NCI-H82 treated with DMSO at 0.1 percent for 48 hours (cell line): ENCODE data around the gene STXBP1.
A peak's percentile ranks its signal among the peaks of the same experiment; 100 is the strongest.
"Not testable (repeated sequence)": the region's sequence is repeated elsewhere in the genome, so short reads cannot be mapped to it uniquely, and the experiment has no call there.

Experiments
- DNase-seq: peaks from one replicate; lab custom pipeline; 2025; ENCODE audit not compliant: unreplicated experiment; lab: John Stamatoyannopoulos, UW

Gene STXBP1

GRCh38 chr9:127577194-127577593 lies 34.9 kb upstream of the STXBP1 start:
- DNase-seq, result not testable (repeated sequence)

- no peak for DNase-seq
Measured at GRCh38 chr9:127578627-127578951, 33.5 kb upstream of the STXBP1 start.

GRCh38 chr9:127578952-127579853 lies 32.9 kb upstream of the STXBP1 start:
- DNase-seq, result no peak

- DNase-seq, result no peak
Measured at GRCh38 chr9:127580366-127580765, 31.7 kb upstream of the STXBP1 start.

GRCh38 chr9:127580879-127581475 lies 31.1 kb upstream of the STXBP1 start:
- DNase-seq, result no peak

- not testable (repeated sequence) for DNase-seq
Measured at GRCh38 chr9:127584474-127584805, 27.6 kb upstream of the STXBP1 start.

- no peak for DNase-seq
Measured at GRCh38 chr9:127585161-127585819, 26.8 kb upstream of the STXBP1 start.

GRCh38 chr9:127586096-127586495 lies 26.0 kb upstream of the STXBP1 start:
- DNase-seq, result no peak

GRCh38 chr9:127586537-127586936 lies 25.5 kb upstream of the STXBP1 start:
- peak; percentile 17 for DNase-seq

- no peak for DNase-seq
Measured at GRCh38 chr9:127587966-127588365, 24.1 kb upstream of the STXBP1 start.

GRCh38 chr9:127588740-127589506 lies 23.2 kb upstream of the STXBP1 start:
- DNase-seq, result peak; percentile 8

GRCh38 chr9:127589955-127590370 lies 22.1 kb upstream of the STXBP1 start:
- DNase-seq, result peak; percentile 55

- DNase-seq, result no peak
Measured at GRCh38 chr9:127595611-127596010, 16.5 kb upstream of the STXBP1 start.

GRCh38 chr9:127598839-127599549 lies 13.1 kb upstream of the STXBP1 start:
- DNase-seq, result no peak

GRCh38 chr9:127599550-127599891 lies 12.6 kb upstream of the STXBP1 start:
- no peak for DNase-seq

GRCh38 chr9:127603226-127603625 lies 8.9 kb upstream of the STXBP1 start:
- DNase-seq, result no peak

- no peak for DNase-seq
Measured at GRCh38 chr9:127606043-127606442, 6.0 kb upstream of the STXBP1 start.

- peak; percentile 83 for DNase-seq
Measured at GRCh38 chr9:127608104-127608966, 3.7 kb upstream of the STXBP1 start.

- DNase-seq, result no peak
Measured at GRCh38 chr9:127611603-127611898, 526 bp upstream of the STXBP1 start.

- DNase-seq, result peak; percentile 5
Measured at GRCh38 chr9:127612939-127613582, 984 bp downstream of the STXBP1 start.
